Measurements from ENCODE around the gene FGR.
A peak's percentile ranks its signal among the peaks of the same experiment; 100 is the strongest.

The FGR gene

DNA sequence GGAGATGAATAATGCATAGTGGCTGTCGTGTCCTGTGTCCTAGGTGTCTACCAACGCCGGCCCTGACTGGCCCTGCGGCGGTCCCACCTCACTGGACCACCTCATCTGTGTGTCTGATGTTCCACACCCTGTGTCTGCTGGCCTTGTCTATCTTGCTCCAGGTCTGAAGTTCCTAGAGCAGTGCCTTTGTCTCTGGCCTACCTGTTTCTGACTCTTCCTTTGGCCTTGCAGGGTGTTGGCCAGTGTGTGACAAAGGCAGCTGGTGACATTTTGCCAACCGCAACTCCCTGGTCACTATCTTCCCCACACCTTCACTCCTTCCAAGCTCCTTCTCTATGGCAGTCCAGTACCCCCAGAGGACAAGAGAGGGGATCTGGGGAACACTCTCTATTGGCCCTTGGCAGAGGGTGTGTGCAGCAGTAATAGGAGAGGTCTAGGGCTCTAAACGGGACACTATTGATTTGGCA, 29.7 kb downstream of the FGR start:
- DNase-seq (ENCODE audit: low spot score): no peak
- no peak for TF ChIP-seq CTCF (IDR thresholded peaks at IDR 0.05; ENCODE audit: borderline replicate concordance, control extremely low read depth, extremely low read depth, insufficient read depth, missing control alignments)
- in situ Hi-C loops (cut with MboI; ENCODE audit: low sequenced_read_pairs, unreplicated experiment): loop anchor here (5.0 to 10.0 kb wide), 2 partner anchors 57 to 211 kb away; partner anchors contain the start of gene GPR3

GRCh38 chr1:27604579-27605299, 30.2 kb downstream of the FGR start:
- no peak for DNase-seq (ENCODE audit: low spot score)
- TF ChIP-seq CTCF (IDR thresholded peaks at IDR 0.05; ENCODE audit: borderline replicate concordance, control extremely low read depth, extremely low read depth, insufficient read depth, missing control alignments): no peak
- in situ Hi-C loops (cut with MboI; ENCODE audit: low sequenced_read_pairs, unreplicated experiment): loop anchor here (5.0 to 10.0 kb wide), 2 partner anchors 58 to 210 kb away; partner anchors contain the start of gene GPR3

DNA sequence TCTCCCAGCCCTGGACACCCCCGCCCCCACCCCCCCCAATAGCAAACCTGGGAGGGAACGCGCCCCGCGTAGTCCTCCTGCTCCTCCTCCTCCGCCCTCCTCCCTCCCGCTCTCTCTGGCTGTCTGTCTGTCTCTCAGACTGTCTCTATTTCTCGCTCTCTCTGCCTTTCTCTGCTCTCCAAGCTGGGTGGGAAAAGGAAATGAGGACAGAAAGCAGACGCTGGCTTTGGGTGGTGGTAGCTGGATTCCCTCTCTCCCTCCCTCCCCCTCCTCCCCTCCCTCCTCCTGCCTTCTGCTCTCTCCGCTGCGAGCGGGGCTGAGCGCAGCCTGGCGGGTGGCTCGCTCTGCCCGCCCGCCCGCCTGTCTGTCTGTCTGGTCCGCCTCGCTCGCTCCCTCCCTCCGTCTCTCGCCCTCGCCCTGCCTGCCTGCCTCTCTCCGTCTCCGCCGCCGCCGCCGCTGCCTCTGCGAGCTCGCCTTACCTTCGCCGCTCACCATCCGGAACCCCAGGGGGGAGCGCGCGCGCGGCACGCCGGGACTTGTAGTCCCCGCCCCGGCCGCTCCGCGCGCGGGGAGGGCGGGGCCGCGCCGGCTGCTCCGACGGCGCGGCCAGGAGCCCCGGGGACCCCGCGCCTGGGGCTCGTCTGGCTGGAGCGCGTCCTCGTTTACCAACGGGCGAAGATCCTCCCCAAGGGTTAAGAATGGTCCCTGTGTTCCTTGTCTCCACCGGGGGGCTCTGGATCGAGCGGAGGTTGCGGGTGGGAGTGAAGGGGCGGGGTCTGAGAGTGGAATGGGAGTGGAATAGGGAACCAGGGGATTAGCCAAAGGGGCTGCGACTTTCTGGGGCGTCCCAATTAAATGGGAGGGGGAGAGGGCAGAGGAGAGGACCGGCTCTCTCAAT, 31.1 kb downstream of the FGR start, which contains the start of gene AHDC1:
Gene AHDC1 (minus strand): TSS at position 464 of the 898 bp plus-strand sequence. CDS start 52,029 bp downstream, outside the sequence.
- in situ Hi-C loops (cut with MboI; ENCODE audit: low sequenced_read_pairs, unreplicated experiment): loop anchor here (10.0 kb wide), 1 partner anchor 209 kb away; the partner anchor contains the start of gene GPR3
- no peak for TF ChIP-seq CTCF (IDR thresholded peaks at IDR 0.05; ENCODE audit: borderline replicate concordance, control extremely low read depth, extremely low read depth, insufficient read depth, missing control alignments)
- DNase-seq (ENCODE audit: low spot score): peak; percentile 96

- peak; percentile 78 for DNase-seq (ENCODE audit: low spot score)
- in situ Hi-C loops (cut with MboI; ENCODE audit: low sequenced_read_pairs, unreplicated experiment): loop anchor here (10.0 kb wide), 1 partner anchor 208 kb away; the partner anchor contains the start of gene GPR3
Measured at GRCh38 chr1:27603309-27603680, 31.7 kb downstream of the FGR start.

DNA sequence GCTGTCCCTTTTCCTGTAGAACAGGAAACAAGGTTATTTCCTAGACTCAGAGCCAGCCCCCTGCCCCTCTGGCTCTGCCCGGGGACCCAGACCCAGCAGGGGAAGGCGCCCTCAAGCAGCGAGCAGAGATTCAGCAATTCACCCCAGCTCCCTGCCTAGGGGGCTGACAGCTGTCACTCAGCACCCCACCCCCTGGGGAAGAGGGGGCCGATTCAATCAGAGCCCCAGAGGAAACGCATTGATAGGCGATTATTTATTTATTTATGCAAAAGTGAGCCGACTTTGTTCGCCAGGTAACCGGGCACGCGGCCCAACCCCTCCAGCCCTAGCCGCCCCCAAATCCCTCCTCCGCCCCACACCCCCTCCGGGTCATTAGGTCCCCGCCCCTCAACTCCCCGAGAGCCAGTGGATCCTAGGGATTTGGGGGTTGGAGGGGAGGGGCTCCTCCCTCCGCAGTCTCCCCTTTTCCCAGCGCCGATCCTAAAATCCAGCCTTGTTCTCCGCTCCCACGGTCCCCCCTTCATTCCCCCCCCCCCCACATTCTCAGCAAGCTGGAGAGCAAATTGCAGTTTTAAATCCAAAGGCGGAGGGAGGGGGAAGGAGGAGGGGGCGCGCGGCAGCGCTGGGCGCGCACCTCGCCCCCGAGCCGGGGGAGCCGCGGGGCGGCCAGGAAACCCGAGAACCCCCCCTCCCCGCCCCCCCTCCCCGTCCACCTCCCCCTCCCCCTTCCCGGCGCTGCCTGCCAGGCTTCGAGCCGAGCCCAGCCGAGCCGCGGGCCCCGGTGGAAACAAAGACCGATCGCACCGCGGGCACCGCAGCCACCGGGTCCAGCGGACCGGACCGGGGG, 32.3 kb downstream of the FGR start:
- DNase-seq (ENCODE audit: low spot score): peak; percentile 67
- in situ Hi-C loops (cut with MboI; ENCODE audit: low sequenced_read_pairs, unreplicated experiment): loop anchor here (10.0 kb wide), 1 partner anchor 208 kb away; the partner anchor contains the start of gene GPR3
- no peak for TF ChIP-seq CTCF (IDR thresholded peaks at IDR 0.05; ENCODE audit: borderline replicate concordance, control extremely low read depth, extremely low read depth, insufficient read depth, missing control alignments)

More at GRCh38 chr1:27603309-27603680, 31.7 kb downstream of the FGR start:
- no peak for TF ChIP-seq CTCF (IDR thresholded peaks at IDR 0.05; ENCODE audit: borderline replicate concordance, control extremely low read depth, extremely low read depth, insufficient read depth, missing control alignments)

Data from GM13976 (cell line).